ENCODE measurements around the gene NSMCE4A. TPM values are rescaled to one million over a fixed set of nuclear protein-coding genes. Genes with fewer than 3 reads are reported as not detected.

The NSMCE4A gene
- total and polyA plus RNA-seq, 2 of the 8 experiments (the other 6 are each of a cell fraction or from before 2014, with no cell fraction given) = 48.6 to 66.0 TPM

DNA sequence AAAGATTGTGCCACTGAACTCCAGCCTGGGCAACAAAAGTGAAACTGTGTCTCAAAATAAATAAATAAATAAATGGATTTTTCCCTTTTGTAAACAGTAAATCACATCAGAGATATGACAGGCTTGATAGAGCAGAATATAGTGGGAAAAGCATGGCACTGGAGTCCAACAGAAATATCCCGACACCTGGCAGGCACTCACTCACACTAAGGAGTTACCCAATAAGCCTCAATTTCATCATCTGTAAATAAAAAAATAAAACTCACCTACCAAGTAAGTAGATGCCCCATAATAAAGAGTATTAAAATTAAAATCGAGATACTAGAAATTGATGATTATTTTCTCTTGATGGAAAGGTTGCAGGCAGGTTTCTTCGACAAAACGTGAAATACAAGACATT is 48.9 kb downstream of the NSMCE4A start:
- ChIA-PET POLR2A (ENCODE audit: partially characterized antibody) (no interaction called here), CTCF (ENCODE audit: partially characterized antibody) (interaction anchor here (0.6 kb wide), 1 partner anchor 436 kb away, joined by 3 read pairs; no protein-coding TSS in a partner anchor)
- Histone ChIP-seq H3K23ac (ENCODE audit: insufficient read length) (no peak overlapping the region), H3K9ac (replicated peaks in 1 of 4; ENCODE audit: extremely low read depth in 1 of 4, low read depth in 3 of 4, low read length in 3 of 4) (no peak overlapping the region), H4K91ac (replicated peaks; ENCODE audit: insufficient read length, low read length) (no peak overlapping the region), H3K14ac (ENCODE audit: insufficient read length) (no peak overlapping the region), H4K20me1 (replicated peaks in 1 of 2; ENCODE audit: control insufficient read depth in 1 of 2, insufficient read depth in 2 of 2, low read length in 2 of 2) (peaks cover 0 to 2% of the 10 kb centered on the region in 2 experiments), H3K18ac (ENCODE audit: extremely low read depth, low read length) (no peak overlapping the region), H3K9me3 (ENCODE audit: insufficient read depth in 2 of 2, low read depth in 1 of 2, low read length in 1 of 2) (no peaks in the 10 kb centered on the region), H2BK20ac (ENCODE audit: low read length) (no peak overlapping the region), H3K4me2 (ENCODE audit: insufficient read depth in 1 of 2, low read depth in 2 of 2, low read length in 2 of 2) (peak overlapping the region; percentile 90 to 91; a peak in 3 of 4 replicates), H3K4me1 (replicated peaks in 1 of 4; ENCODE audit: control insufficient read depth in 3 of 4, insufficient read depth in 4 of 4, low read length in 3 of 4) (peaks cover 0 to 7% (median 1%) of the 10 kb centered on the region in 4 experiments; a peak in 3 of 7 replicates), H3K23me2 (ENCODE audit: low read depth, low read length) (peaks cover 5% of the 10 kb centered on the region; the same call in 1 of the 2 replicates), H3K36me3 (ENCODE audit: control insufficient read depth in 2 of 4, insufficient read depth in 4 of 4, low read length in 3 of 4) (peaks cover 0 to 19% (median 3%) of the 10 kb centered on the region in 4 experiments; a peak in 5 of 8 replicates), H2AFZ (ENCODE audit: low read length) (no peak overlapping the region), H3K79me2 (ENCODE audit: control insufficient read depth in 1 of 2, insufficient read depth in 2 of 2, low read length in 2 of 2) (peaks cover 0 to 48% of the 10 kb centered on the region in 2 experiments; a peak in 3 of 4 replicates), H3K27me3 (replicated peaks in 1 of 4; ENCODE audit: control insufficient read depth in 3 of 4, extremely low read depth in 1 of 4, insufficient read depth in 3 of 4, low read length in 3 of 4) (no peaks in the 10 kb centered on the region), H3K27ac (ENCODE audit: low read depth, low read length) (no peak overlapping the region), H4K5ac (ENCODE audit: insufficient read length, low read depth, low read length) (no peak overlapping the region), H4K8ac (ENCODE audit: extremely low read depth, insufficient read depth, low read length) (no peak overlapping the region), H3K4ac (replicated peaks; ENCODE audit: insufficient read length, low read depth, low read length) (no peak overlapping the region), H2BK15ac (ENCODE audit: low read length) (no peak overlapping the region), H3K4me3 (ENCODE audit: extremely low read depth in 1 of 4, insufficient read depth in 2 of 4, low read depth in 3 of 4, low read length in 4 of 4) (peak overlapping the region in 2 of 4 experiments; percentile 89 to 96; a peak in 4 of 8 replicates), H3K56ac (replicated peaks; ENCODE audit: insufficient read length, low read depth, low read length) (no peak overlapping the region), H2BK5ac (ENCODE audit: low read depth, low read length) (no peak overlapping the region), H2AK5ac (ENCODE audit: low read depth, low read length) (no peak overlapping the region), H2BK120ac (replicated peaks; ENCODE audit: low read depth, low read length) (no peak overlapping the region), H3K79me1 (ENCODE audit: low read depth, low read length) (no peaks in the 10 kb centered on the region; the same call in 1 of the 2 replicates), H2BK12ac (ENCODE audit: low read depth, low read length) (no peak overlapping the region)
- DNase-seq (ENCODE audit: low read depth in 1 of 2, low spot score in 2 of 2) (no peak), FAIRE-seq (no peak)
- 87% methylated on average over 4 of the region's 4 CpGs; no CpG with 5 or more reads in 1 of the 2 experiments for WGBS, 2 experiments (ENCODE audit: extremely low coverage in 1 of 2, insufficient coverage in 1 of 2, insufficient read length in 1 of 2, insufficient replicate concordance in 2 of 2, low coverage in 1 of 2, low lambda C conversion rate in 2 of 2, missing lambda C conversion rate in 1 of 2)
- TF ChIP-seq YY1 (IDR thresholded peaks at IDR 0.05; ENCODE audit: low read depth, low read length) = no peak
- no peak for TF ChIP-seq TAF7 (optimal IDR thresholded peaks at IDR 0.05; ENCODE audit: borderline replicate concordance, low read depth, low read length)
- TF ChIP-seq GTF2F1 (IDR thresholded peaks at IDR 0.05; ENCODE audit: borderline replicate concordance, low read depth, low read length) = no peak
- no peak for TF ChIP-seq CHD2 (IDR thresholded peaks at IDR 0.05; ENCODE audit: low read length)

Data from H1 (cell line).